Fibroblast of pulmonary artery (primary cell): ENCODE results near the gene PACS2.
A peak's percentile ranks its signal among the peaks of the same experiment; 100 is the strongest.

Experiments
- DNase-seq: peaks from one replicate; pipeline ENCODE4 v3.0.0-alpha.2; 2010; ENCODE audit warnings: low read depth
- H3K4me3 ChIP-seq: replicated peaks from 2 replicates; pipeline ENCODE4 v1.5.1; 2011; ENCODE audit warnings: low read depth, mild to moderate bottlenecking, control low read depth, low read length, moderate library complexity
- TF ChIP-seq, protein P1 (sequence below): IDR thresholded peaks from 2 replicates; pipeline ENCODE4 v1.5.1; 2011; ENCODE audit warnings: mild to moderate bottlenecking, control low read depth, low read length, inconsistent platforms; ENCODE audit errors: missing control alignments

The PACS2 gene

DNA sequence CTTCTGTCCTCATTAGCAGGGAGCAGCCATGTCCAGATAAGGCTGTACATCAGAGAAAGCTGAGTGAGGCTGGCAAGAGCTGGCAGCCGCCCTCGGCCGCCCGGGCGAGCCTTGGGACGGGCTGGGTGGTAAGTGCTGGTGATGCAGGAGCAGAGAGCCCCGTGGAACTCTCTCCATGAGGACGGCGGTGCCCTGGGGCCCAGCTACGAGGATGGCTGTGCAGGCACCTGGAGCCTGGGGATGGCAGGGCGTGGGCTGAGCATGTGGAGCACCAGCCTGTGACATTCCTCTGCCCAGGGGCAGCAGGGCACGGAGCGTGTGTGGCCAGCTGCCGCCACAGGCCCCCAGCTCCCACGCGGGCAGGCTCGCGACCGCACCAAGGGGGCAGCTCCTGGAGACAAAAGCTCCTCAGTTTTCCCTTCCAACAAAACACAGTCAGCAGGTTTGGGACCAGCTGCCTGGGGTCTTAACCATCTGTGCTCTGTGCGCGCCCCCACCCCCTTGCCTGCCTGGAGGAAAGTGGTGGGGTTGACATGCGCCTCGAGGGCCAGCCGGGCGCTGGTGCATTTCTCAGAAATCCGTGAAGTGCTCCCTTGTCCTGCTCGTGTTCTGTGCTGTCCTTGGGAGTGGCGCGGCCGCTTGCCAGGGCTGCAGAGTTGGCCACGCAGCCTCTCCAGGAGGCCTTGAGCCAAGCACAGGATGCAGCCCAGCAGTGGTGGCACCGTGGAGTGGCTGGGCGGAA, 21.4 kb downstream of the PACS2 start:
- no peak overlapping the region for H3K4me3 ChIP-seq
- no peak for DNase-seq
- TF ChIP-seq, protein P1, sequence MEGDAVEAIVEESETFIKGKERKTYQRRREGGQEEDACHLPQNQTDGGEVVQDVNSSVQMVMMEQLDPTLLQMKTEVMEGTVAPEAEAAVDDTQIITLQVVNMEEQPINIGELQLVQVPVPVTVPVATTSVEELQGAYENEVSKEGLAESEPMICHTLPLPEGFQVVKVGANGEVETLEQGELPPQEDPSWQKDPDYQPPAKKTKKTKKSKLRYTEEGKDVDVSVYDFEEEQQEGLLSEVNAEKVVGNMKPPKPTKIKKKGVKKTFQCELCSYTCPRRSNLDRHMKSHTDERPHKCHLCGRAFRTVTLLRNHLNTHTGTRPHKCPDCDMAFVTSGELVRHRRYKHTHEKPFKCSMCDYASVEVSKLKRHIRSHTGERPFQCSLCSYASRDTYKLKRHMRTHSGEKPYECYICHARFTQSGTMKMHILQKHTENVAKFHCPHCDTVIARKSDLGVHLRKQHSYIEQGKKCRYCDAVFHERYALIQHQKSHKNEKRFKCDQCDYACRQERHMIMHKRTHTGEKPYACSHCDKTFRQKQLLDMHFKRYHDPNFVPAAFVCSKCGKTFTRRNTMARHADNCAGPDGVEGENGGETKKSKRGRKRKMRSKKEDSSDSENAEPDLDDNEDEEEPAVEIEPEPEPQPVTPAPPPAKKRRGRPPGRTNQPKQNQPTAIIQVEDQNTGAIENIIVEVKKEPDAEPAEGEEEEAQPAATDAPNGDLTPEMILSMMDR, result no peak

DNA sequence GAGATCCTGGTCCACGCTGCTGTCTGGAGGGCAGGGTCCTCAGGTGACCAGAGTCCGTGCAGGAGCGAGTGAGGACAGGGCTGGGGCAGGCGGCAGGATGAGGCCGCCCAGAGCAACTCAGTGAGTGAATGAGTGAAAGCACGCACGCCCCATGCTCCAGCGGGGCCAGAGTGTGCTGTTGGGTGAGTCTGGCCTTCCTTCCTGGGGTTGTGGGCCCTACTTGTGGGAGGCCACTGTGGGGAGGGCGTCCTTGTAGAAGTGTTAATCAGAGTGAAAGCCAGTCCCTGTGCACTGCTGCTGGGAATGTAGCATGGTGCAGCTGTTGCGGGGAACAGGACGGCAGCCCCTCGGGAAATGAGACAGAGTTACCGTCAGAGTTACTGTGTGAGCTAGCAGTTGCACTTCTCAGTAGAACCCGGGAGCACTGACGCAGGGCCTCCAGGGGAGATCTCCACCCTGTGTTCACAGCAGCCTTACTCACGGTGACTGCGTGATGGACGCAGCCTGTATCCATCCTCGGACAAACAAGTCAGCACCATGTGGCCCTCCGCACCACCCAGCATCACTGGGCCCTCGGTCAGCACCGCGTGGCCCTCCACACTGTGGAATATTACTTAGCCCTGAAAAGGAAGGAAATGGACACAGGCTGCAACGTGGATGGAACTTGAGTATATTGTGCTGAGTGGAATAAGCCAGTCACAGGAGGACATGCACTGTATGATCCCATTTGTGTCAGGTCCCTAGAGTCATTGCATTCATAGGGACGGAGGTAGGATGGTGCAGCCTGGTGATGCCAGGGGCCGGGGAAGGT, 22.1 kb downstream of the PACS2 start:
- TF ChIP-seq, protein P1, result no peak
- H3K4me3 ChIP-seq, result no peak overlapping the region
- no peak for DNase-seq

DNA sequence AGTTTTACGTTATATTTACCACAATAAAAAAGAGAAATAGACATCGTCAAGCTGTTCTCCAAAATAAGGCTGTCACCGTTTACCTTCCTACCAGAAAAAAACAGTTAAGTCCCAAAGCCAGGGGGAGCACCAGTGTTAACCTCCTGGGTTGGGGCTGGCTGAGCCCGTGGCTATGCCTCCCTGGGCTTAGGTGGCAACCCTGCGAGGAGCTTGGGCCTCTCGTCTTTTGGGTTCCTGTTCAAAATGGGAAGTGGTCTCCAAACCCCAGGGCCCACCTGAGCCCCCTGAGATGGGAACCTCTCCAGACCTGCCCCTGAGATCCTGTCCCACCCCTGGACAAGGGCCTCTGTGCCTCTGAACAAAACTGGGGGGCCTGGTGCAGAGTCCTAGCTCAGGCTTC, 22.9 kb downstream of the PACS2 start:
- TF ChIP-seq, protein P1, result no peak
- no peak for DNase-seq
- no peak overlapping the region for H3K4me3 ChIP-seq

DNA sequence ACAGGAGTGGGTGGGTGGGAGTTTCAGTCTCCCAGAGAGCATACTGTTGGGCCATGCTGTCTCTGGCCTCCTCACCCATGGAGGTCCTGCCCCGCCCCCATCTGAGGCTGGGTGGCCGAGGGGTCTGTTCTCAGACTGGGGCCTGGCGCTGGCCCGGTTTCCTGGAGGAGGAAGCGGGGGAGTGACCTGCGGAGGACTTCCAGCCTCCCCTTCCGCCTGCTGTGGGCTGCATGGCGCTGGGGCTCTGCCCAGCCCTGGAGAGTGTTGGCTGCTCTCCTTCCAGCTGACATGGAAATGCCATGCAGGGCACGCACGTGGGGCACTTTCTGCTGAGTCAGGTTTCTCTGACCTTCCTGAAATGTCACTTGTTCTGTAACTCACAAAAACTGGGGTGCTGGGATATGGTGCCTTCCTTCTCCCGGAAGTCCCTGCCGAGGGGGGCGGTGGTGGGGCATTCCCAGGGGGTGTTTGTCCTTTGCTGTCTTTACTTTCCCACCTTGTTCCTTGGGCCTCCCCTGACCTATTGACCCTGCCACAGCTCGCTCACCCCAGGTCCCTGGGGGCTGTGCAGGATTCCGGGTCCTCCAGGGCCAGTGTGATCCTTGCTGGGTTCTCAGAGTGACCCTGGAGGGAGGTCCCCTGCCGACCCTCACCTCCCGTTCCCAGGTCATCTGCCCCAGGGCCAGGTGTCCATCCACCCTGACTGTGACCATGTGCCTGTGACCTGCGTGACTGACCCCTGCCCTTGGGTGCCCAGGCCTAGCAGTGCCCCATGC, 23.6 kb downstream of the PACS2 start:
- peak; percentile 56 for DNase-seq
- TF ChIP-seq, protein P1, result no peak
- H3K4me3 ChIP-seq, result no peak overlapping the region

DNA sequence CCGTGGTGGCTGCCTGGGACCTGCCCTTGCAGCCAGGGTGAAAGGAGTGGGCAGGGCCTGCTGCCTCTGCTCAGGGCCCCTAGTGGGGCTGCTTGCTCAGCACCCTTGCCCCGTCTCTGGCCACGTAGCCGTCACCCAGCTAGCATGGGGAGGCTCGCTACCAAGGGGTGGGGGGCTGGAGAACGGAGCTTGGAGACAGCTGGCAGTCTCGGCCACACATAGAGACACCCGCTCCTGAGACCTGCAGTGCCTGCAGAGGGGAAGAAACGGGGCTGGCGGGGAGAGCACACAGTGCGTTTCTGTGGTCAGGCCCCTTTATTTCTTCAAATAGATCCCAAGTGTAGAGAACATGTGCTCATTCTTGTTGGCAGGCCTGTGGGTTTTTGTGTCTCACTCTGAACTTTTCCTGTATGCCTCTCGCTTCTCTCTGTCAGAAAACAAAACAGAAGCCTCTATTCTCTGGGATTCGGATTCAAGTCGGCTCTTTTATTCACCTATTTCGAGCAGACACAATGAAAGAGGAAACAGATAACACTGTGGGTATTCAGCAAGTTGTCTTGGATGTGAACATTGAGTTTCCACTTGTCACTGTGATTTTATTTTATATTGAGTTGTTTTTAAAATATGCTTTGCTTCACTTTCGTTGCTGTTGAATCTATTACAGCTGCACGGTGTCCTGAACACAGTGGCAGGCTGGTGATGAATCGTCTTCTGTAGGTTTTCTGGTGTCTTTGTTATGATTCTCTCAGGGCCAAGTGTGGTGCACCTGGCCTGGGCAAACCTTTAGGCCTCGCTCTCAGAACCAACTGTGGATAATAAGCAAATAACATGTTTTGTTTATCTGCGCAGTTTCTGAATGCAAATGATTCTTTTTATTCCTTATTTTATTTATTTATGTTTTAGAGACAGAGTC, 26.5 kb downstream of the PACS2 start:
- H3K4me3 ChIP-seq, result no peak overlapping the region
- TF ChIP-seq, protein P1, result no peak
- DNase-seq, result no peak

DNA sequence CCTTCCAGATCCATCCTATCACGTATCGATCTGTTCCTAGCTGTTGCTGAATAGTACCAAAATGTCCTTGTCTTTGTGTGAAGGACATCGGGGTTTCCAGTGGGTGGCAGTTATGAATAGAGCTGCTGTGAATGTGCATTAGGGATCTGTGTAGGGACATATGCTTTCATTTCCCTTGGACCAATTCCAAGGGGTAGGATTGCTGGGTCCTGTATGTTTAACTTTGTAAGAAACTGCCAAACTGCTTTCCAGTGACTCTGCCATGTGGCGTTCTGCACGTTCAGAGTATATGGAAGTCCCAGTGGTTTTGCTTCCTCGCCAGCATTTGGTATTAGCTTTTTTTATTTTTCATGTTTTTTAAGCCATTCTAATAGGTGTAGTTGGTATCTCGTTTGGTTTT, 28.6 kb downstream of the PACS2 start:
- no peak overlapping the region for H3K4me3 ChIP-seq
- TF ChIP-seq, protein P1, result no peak
- no peak for DNase-seq
